Neuronal stem cell (in vitro differentiated cells): Measurements from ENCODE around the gene CCDC136.

Source experiments
- DNase-seq: peaks from one replicate; pipeline ENCODE4 v3.0.0-alpha.2; 2013; ENCODE audit warnings: low spot score
- H2AFZ ChIP-seq: one replicate; pipeline ENCODE4 v1.6.1; 2013; ENCODE audit warnings: mild to moderate bottlenecking, low read length, inconsistent platforms
- H2AK5ac ChIP-seq: 2 replicates; pipeline ENCODE4 v1.6.1; 2013; ENCODE audit warnings: low read depth, mild to moderate bottlenecking, inconsistent platforms, low read length, moderate library complexity, mixed read lengths
- H2BK120ac ChIP-seq: 2 replicates; pipeline ENCODE4 v1.6.1; 2013; ENCODE audit warnings: low read depth, mild to moderate bottlenecking, inconsistent platforms, low read length, moderate library complexity, mixed read lengths
- H2BK12ac ChIP-seq: one replicate; pipeline ENCODE4 v1.6.1; 2013; ENCODE audit warnings: low read length, inconsistent platforms
- H2BK15ac ChIP-seq: 2 replicates; pipeline ENCODE4 v1.6.1; 2013; ENCODE audit warnings: mild to moderate bottlenecking, low read length, inconsistent platforms, mixed read lengths
- H2BK5ac ChIP-seq: one replicate; pipeline ENCODE4 v1.6.1; 2013; ENCODE audit warnings: inconsistent platforms, mild to moderate bottlenecking, low read length, moderate library complexity
- H3K14ac ChIP-seq: one replicate; pipeline ENCODE4 v1.6.1; 2013; ENCODE audit warnings: low read length, inconsistent platforms
- H3K18ac ChIP-seq: 2 replicates; pipeline ENCODE4 v1.6.1; 2013; ENCODE audit warnings: low read length, inconsistent platforms
- H3K23ac ChIP-seq: 2 replicates; pipeline ENCODE4 v1.6.1; 2013; ENCODE audit warnings: low read depth, mild to moderate bottlenecking, mixed read lengths, low read length, inconsistent platforms; ENCODE audit not compliant: poor library complexity
- H3K27ac ChIP-seq: replicated peaks from 3 replicates; pipeline ENCODE4 v1.5.1; 2013; ENCODE audit warnings: low read length, inconsistent platforms
- H3K27me3 ChIP-seq, 3 experiments: 2 replicates each; pipeline ENCODE4 v1.6.1; 2013; ENCODE audit warnings: low read length in 3 of 3, mild to moderate bottlenecking in 2 of 3, inconsistent platforms in 1 of 3, low read depth in 1 of 3, mixed read lengths in 1 of 3, moderate library complexity in 1 of 3; ENCODE audit not compliant: control insufficient read depth in 3 of 3, insufficient read depth in 3 of 3
- H3K36me3 ChIP-seq, 2 donors: replicated peaks in 1 of 2; 2 replicates each; pipeline ENCODE4 v1.6.1; 2013; ENCODE audit warnings: low read length in 2 of 2; ENCODE audit not compliant: control insufficient read depth in 2 of 2, insufficient read depth in 2 of 2
- H3K4ac ChIP-seq: 2 replicates; pipeline ENCODE4 v1.6.1; 2013; ENCODE audit warnings: inconsistent platforms, mild to moderate bottlenecking, low read length, moderate library complexity
- H3K4me1 ChIP-seq, 2 donors: 1 replicate in 1 of 2; 2 replicates in 1 of 2; pipeline ENCODE4 v1.6.1; 2013; ENCODE audit warnings: low read length in 2 of 2, low read depth in 1 of 2; ENCODE audit not compliant: control insufficient read depth in 2 of 2, insufficient read depth in 1 of 2
- H3K4me2 ChIP-seq: one replicate; pipeline ENCODE4 v1.6.1; 2013; ENCODE audit warnings: mild to moderate bottlenecking, low read length, inconsistent platforms; ENCODE audit not compliant: insufficient read depth, poor library complexity, severe bottlenecking
- H3K4me3 ChIP-seq, 2 donors: 2 replicates each; pipeline ENCODE4 v1.5.1; 2013; ENCODE audit warnings: low read length in 2 of 2, mild to moderate bottlenecking in 2 of 2, inconsistent platforms in 1 of 2, moderate library complexity in 1 of 2
- H3K79me1 ChIP-seq: one replicate; pipeline ENCODE4 v1.6.1; 2013; ENCODE audit warnings: low read depth, mild to moderate bottlenecking, inconsistent platforms, low read length, moderate library complexity
- H3K9ac ChIP-seq: one replicate; pipeline ENCODE4 v1.6.1; 2013; ENCODE audit warnings: mild to moderate bottlenecking, low read depth, low read length, inconsistent platforms; ENCODE audit not compliant: poor library complexity
- H3K9me3 ChIP-seq, 2 donors: replicated peaks in 1 of 2; 2 replicates each; pipeline versions ENCODE3 to v1.6.1; 2013; ENCODE audit warnings: low read length in 2 of 2, mild to moderate bottlenecking in 2 of 2, inconsistent platforms in 1 of 2, low read depth in 1 of 2, mixed read lengths in 1 of 2, moderate library complexity in 1 of 2; ENCODE audit not compliant: control insufficient read depth in 2 of 2, insufficient read depth in 1 of 2
- H4K8ac ChIP-seq: one replicate; pipeline ENCODE4 v1.6.1; 2013; ENCODE audit warnings: low read depth, mild to moderate bottlenecking, inconsistent platforms, low read length, moderate library complexity
- H4K91ac ChIP-seq: one replicate; pipeline ENCODE4 v1.6.1; 2013; ENCODE audit warnings: low read length, low read depth, mild to moderate bottlenecking, inconsistent platforms; ENCODE audit not compliant: poor library complexity
- WGBS, 2 donors: extraction: QIAGEN DNeasy Blood & Tissue Kit; methylation state at CpG; one replicate each; pipeline ENCODE4 v1.1.7; 2013; ENCODE audit warnings: missing lambda C conversion rate in 2 of 2, mixed read lengths in 1 of 2; ENCODE audit not compliant: insufficient read length in 2 of 2, insufficient replicate concordance in 1 of 2; ENCODE audit errors: extremely low coverage in 2 of 2; 5-methylcytosine and 5-hydroxymethylcytosine counted together

The CCDC136 gene

GRCh38 chr7:128814499-128814898, 22.7 kb downstream of the CCDC136 start:
- Histone ChIP-seq H2BK15ac (no peak overlapping the region), H3K4me3 (no peak overlapping the region), H4K8ac (no peak overlapping the region), H2AK5ac (no peak overlapping the region), H3K9me3 (no peaks in the 10 kb centered on the region), H2BK120ac (no peak overlapping the region), H3K23ac (no peak overlapping the region), H3K14ac (no peak overlapping the region), H3K4me2 (no peak overlapping the region), H2BK12ac (no peak overlapping the region), H3K27ac (no peak overlapping the region), H3K9ac (no peak overlapping the region), H3K4ac (no peak overlapping the region), H4K91ac (no peak overlapping the region), H3K36me3 (peaks cover 26 to 28% of the 10 kb centered on the region in 2 donors), H3K4me1 (peaks cover 0 to 10% of the 10 kb centered on the region in 2 donors), H2BK5ac (no peak overlapping the region), H3K79me1 (no peaks in the 10 kb centered on the region), H2AFZ (no peak overlapping the region), H3K27me3 (no peaks in the 10 kb centered on the region), H3K18ac (no peak overlapping the region)
- WGBS, 2 donors: no CpG with 5 or more reads among the region's 6 CpGs
- no peak for DNase-seq

DNA sequence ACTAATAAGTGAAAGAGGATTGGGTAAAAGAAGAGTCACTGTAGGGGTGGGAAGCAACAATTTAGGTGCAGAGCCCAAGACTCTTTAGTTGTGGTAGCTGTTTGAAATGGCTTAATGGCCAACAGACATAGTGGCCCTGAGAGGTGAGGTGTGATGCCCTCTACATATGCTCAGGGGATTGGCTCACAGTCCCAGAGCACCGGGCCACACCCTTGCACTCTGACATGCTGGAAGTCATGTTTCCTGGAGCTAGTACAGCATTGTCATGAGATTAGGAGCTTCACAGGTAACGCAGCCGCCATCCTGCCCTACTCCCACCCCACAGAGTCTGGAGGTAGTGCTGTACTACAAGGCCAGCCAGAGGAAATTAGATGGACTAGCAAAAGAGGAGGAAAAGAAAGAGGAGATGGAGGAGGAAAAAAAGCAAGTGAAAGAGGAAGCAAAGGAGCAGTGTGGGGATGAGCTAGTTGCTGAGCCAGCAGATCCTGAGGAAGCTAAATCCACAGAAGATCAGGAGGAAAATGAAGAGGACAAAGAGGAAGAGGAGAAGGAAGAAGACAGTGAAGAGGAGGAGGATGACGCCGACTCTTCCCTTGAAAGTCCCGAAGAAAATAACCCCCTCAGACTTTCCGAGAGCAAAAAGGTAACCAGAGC, 23.6 kb downstream of the CCDC136 start:
- Histone ChIP-seq H4K8ac (no peak overlapping the region), H3K4me1 (peaks cover 0 to 10% of the 10 kb centered on the region in 2 donors), H3K14ac (no peak overlapping the region), H3K36me3 (peaks cover 16 to 22% of the 10 kb centered on the region in 2 donors), H3K9me3 (no peaks in the 10 kb centered on the region), H3K18ac (no peak overlapping the region), H4K91ac (no peak overlapping the region), H2BK5ac (no peak overlapping the region), H3K79me1 (no peaks in the 10 kb centered on the region), H2BK12ac (no peak overlapping the region), H2AFZ (no peak overlapping the region), H3K4ac (no peak overlapping the region), H2BK15ac (no peak overlapping the region), H3K27me3 (no peaks in the 10 kb centered on the region), H3K9ac (no peak overlapping the region), H2AK5ac (no peak overlapping the region), H3K4me2 (no peak overlapping the region), H2BK120ac (no peak overlapping the region), H3K23ac (no peak overlapping the region), H3K4me3 (no peak overlapping the region), H3K27ac (no peak overlapping the region)
- WGBS, 2 donors: no CpG with 5 or more reads among the region's 7 CpGs
- DNase-seq: no peak

DNA sequence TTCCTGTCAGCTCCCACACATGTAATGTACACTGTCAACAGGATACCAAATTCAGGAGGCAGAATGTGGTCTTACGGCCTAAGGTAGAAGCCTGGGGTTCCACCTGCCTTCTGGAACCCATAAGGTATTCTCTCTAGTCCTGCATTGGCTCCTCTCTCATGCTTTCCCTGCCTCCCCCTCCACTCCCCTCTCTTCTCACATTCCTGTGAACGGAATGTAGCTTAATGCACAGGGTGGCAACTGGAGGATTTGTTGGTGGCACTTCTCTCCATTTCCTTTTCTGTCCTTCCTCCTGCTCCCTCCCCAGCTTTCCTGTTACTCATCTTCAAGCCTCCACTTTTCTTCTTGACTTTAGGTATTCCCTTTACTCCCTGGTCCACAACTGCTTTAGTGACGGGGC, 26.9 kb downstream of the CCDC136 start:
- DNase-seq: no peak
- Histone ChIP-seq H3K14ac (no peak overlapping the region), H3K23ac (no peak overlapping the region), H3K27ac (no peak overlapping the region), H3K4me3 (no peak overlapping the region), H2AK5ac (no peak overlapping the region), H3K36me3 (peaks cover 0 to 9% of the 10 kb centered on the region in 2 donors), H3K9ac (no peak overlapping the region), H2BK5ac (no peak overlapping the region), H2AFZ (no peak overlapping the region), H2BK12ac (no peak overlapping the region), H3K18ac (no peak overlapping the region), H4K8ac (no peak overlapping the region), H3K4me1 (peaks cover 0 to 5% of the 10 kb centered on the region in 2 donors), H3K9me3 (no peaks in the 10 kb centered on the region), H2BK120ac (no peak overlapping the region), H3K27me3 (peaks cover 0 to 2% (median 0%) of the 10 kb centered on the region in 3 experiments), H4K91ac (no peak overlapping the region), H3K4me2 (no peak overlapping the region), H3K4ac (no peak overlapping the region), H2BK15ac (no peak overlapping the region), H3K79me1 (no peaks in the 10 kb centered on the region)
- WGBS, 2 donors: no CpG with 5 or more reads among the region's 3 CpGs

DNA sequence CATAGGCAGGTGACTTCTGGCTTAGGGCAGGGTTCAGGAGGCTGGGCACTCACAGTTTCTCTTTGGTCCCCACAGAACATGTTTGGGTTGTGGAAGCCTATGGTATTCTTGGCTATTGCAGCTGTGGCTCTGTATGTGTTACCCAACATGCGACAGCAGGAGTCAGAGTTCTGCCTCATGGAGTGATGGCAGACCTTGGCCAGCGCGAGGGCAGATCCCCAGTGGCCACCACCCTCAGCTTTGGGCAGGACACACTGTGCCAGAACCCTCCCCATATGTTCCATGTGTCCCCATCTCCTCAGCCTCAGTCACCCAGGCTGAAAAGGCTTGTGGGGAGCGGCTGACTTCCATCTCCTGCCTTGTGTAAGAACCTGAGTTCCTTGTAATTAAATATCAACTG, 30.0 kb downstream of the CCDC136 start:
- no peak for DNase-seq
- peaks cover 0 to 2% (median 0%) of the 10 kb centered on the region in 3 experiments for H3K27me3 ChIP-seq
- no peak overlapping the region for H2AFZ ChIP-seq
- H3K4me1 ChIP-seq: peaks cover 0 to 3% of the 10 kb centered on the region in 2 donors
- H2BK15ac ChIP-seq: no peak overlapping the region
- H2BK12ac ChIP-seq: no peak overlapping the region
- H3K4me2 ChIP-seq: no peak overlapping the region
- H3K4ac ChIP-seq: no peak overlapping the region
- H2BK5ac ChIP-seq: no peak overlapping the region
- no peak overlapping the region for H2BK120ac ChIP-seq
- no peak overlapping the region for H4K91ac ChIP-seq
- no peak overlapping the region for H3K4me3 ChIP-seq
- no CpG with 5 or more reads among the region's 4 CpGs for WGBS, 2 donors
- no peak overlapping the region for H3K14ac ChIP-seq
- peaks cover 0 to 6% of the 10 kb centered on the region in 2 donors for H3K36me3 ChIP-seq
- no peak overlapping the region for H3K18ac ChIP-seq
- H2AK5ac ChIP-seq: no peak overlapping the region
- H3K79me1 ChIP-seq: no peaks in the 10 kb centered on the region
- H3K9ac ChIP-seq: no peak overlapping the region
- H3K9me3 ChIP-seq: no peaks in the 10 kb centered on the region
- H3K27ac ChIP-seq: no peak overlapping the region
- H4K8ac ChIP-seq: no peak overlapping the region
- no peak overlapping the region for H3K23ac ChIP-seq
